ELF-1 (cell line): ENCODE results near the gene OAT.
"Not testable (repeated sequence)": the region's sequence is repeated elsewhere in the genome, so short reads cannot be mapped to it uniquely, and the experiment has no call there.

ENCODE experiments used
- DNase-seq: peaks from one replicate; pipeline ENCODE4 v3.0.0-alpha.2; 2016; ENCODE audit warnings: low read depth, low spot score

The OAT gene

GRCh38 chr10:124447751-124448466 lies 29.2 kb upstream of the OAT start:
- DNase-seq: no peak

DNA sequence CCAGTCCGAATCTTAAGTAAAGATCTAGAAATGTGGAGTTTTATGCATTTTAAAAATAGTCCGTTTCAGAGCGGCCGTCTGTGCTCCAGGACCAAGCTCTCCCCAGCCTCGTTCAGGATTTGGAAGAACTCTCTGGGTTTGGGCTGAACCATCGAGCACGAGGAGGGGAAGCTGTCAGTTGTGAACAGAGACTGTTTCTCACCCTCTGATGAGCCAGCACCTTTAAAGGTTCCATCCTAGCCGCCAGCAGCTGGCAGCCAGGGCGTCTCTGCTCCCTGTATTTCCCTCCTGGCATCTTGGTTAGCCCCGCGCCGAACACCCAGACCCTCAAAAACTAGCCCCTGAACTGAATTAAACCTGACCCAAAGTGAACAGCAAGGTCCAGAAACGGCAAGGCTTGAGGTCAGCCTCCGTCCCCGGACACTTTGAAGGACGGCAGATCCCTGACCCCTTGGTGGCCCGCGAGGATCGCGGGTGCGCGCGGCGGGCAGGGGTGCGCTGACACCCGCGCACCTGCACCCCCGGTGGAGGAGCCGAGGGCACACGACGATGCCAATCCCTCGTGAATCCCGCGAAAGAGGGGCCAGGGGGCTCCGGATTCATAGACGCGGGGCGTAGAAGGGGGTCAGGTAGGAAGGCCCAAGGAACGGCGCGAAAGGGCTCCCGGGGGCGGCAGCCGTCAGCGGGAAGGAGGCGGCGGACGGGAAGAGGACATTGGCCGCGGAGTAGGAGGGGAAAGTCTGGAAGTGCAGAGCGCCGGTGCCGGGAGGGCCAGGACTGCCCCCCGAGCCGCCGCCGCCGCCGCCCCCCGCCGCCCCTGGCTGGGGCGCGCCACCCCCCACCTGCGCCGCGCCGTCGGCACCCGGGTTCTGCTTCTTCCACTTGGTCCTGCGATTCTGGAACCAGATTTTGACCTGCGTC lies 28.4 kb upstream of the OAT start:
- no peak for DNase-seq

DNA sequence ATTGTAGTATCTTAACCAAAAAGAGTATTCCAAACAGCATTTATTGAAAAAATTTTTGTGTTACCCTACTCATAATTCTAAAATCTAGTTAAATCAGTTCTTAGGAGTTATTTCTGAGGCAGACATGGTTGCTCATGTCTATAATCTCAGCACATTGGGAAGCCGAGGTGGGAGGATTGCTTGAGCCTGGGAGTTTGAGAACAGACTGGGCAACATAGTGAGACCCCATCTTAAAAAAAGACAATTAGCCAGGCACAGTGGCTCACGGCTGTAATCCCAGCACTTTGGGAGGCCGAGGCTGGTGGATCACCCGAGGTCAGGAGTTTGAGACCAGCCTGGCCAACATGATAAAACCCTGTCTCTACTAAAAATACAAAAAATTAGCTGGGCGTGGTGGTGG lies 23.0 kb upstream of the OAT start:
- not testable (repeated sequence) for DNase-seq

DNA sequence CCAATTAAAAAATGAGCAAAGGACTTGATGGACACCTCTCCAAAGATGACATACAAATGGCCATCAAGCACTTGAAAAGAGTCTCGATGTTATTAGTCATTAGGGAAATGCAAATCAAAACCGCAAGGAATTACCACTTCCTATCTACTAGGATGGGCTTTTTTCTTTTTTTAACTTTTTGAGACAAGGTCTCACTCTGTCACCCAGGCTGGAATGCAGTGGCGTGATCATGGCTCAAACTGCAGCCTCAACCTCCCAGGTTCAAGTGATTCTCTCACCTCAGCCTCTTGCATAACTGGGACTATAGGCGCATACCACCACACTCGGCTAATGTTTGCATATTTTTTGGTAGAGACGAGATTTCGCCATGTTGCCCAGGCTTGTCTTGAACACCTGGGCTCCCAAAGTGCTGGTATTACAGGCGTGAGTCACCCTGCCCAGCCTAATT lies 17.5 kb upstream of the OAT start:
- DNase-seq: no peak

DNA sequence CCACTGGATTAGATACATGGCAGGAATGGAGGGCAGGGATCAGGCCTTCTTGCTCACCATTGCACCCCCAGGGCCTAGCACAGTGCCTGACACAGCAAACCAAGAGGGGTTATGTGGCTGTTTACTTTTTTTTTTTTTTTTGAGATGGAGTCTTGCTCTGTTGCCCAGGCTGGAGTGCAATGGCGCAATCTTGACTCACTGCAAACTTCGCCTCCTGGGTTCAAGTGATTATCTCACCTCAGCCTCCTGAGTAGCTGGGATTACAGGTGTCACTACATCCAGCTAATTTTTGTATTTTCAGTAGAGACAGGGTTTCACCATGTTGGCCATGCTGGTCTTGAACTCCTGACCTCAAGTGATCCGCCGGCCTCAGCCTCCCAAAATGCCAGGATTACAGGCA lies 17.0 kb upstream of the OAT start:
- DNase-seq: not testable (repeated sequence)

DNA sequence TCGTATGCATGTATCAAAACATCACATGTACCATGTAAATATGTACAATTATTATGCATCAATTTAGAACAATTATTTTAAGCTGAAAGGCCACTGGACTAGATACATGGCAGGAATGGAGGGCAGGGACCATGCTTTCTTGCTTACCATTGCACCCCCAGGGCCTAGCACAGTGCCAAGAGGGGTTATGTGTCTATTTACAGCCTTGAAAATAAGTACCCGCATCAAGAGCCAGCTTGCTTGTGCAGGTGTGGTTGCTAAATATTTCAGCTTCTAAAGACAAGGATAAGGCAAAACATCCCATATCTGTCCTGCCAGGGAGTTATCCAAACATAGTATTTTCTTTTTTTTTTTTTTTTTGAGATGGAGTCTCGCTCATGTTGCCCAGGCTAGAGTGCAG lies 14.7 kb upstream of the OAT start:
- no peak for DNase-seq

GRCh38 chr10:124430077-124430476 lies 11.4 kb upstream of the OAT start:
- DNase-seq: no peak

GRCh38 chr10:124429576-124429975 lies 10.9 kb upstream of the OAT start:
- DNase-seq: no peak

GRCh38 chr10:124428207-124428777 lies 9.6 kb upstream of the OAT start:
- no peak for DNase-seq

- DNase-seq: no peak
Measured at GRCh38 chr10:124425227-124425962, 6.7 kb upstream of the OAT start.

- no peak for DNase-seq
Measured at GRCh38 chr10:124423813-124424212, 5.1 kb upstream of the OAT start.

GRCh38 chr10:124422742-124423141 lies 4.0 kb upstream of the OAT start:
- DNase-seq: no peak

DNA sequence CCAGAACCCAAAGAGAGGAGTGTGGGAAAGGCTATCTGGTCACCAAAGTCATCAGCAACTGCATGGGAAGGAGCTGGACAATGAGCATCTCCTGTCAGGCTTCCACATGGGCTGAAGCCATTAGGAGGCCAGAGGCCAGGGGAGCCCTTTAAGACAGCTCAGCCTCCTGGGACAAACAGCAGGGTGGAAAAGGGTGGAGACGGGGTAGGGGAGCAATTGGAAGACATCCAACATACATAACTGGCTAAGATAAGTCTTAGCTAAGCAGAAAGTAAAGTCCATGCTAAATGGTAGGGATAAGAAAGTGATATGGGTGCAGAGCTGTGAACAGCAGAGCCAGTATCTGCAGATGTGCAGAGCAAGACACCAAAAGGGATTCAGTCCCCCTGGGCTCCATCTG lies 1.5 kb upstream of the OAT start:
- DNase-seq: no peak

DNA sequence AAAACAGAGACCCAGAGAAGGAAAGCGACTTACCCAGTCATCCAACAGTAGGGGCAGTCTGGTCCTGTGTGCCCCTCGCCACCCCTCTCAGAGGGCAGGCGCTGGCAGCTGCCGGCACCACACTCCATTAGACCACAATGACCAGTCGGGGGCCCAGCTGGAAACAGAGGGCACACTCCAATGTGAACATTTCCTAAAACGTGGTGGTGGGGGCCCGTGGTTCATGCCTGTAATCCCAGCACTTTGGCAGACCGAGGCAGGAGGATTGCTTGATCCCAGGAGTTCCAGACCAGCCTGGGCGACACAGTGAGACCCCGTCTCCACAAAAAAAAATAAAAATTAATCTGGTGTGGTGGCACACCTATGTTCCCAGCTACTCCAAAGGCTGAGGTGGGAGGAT lies 912 bp upstream of the OAT start:
- no peak for DNase-seq

DNA sequence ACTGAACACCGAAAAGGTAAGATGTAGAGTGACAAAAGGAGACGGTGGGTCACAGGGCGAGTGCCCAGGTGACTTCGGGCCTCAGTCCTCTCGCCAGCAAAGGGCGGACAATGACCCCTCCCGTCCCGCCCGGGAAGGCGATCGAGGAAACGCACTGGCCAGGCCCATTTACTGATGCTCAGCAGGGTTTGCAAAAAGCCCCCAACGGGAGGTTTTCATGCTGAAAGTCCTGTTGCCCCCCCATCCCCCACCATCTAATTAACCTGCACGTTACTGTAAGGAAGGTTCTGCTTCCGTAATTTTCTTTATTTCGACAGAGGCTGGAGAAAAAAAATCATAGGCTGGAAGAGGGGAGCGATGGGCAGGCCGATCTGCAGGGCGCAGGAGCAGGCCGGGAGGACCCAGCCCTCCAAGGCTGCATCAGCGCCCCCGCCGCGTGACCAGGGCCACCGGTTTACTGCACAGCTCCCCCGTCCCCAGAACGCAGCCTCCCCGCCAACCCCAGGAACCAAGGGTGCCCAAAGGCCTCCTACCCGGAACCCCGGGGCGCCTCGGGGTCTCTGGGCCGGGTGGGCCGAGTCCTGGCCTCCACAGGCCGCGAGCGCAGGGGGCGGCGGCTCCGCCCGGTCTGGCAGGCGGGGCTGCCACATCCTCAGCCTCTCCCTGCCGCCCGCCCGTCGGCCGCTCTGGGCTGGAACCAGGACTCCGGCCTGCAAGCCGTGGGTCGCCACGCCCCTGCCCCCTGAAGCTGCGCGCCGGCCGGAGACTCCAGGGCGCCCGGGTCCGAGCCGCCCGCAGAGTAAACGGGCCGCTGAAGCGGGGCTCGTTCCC lies 613 bp downstream of the OAT start:
- DNase-seq: peak; percentile 71

GRCh38 chr10:124416733-124417132 lies 2.0 kb downstream of the OAT start:
- DNase-seq: no peak

- DNase-seq: no peak
Measured at GRCh38 chr10:124415210-124415609, 3.5 kb downstream of the OAT start.

GRCh38 chr10:124414076-124414475 lies 4.6 kb downstream of the OAT start:
- no peak for DNase-seq

GRCh38 chr10:124409696-124410095 lies 9.0 kb downstream of the OAT start:
- DNase-seq: no peak

GRCh38 chr10:124408357-124408756 lies 10.4 kb downstream of the OAT start:
- no peak for DNase-seq

GRCh38 chr10:124407456-124407855 lies 11.3 kb downstream of the OAT start:
- DNase-seq: no peak
